Stimulated activated CD8-positive, alpha-beta memory T cell treated with anti-CD3 and anti-CD28 coated beads, Interleukin-12 subunit alpha, Interleukin-12 subunit beta, amount 100 ng/mL, for 24 hours (primary cell): ENCODE measurements around the gene MOCS1.

Experiments
- DNase-seq: peaks from one replicate; pipeline ENCODE4 v3.0.0-alpha.2; 2020; ENCODE audit errors: extremely low read depth

Gene MOCS1

DNA sequence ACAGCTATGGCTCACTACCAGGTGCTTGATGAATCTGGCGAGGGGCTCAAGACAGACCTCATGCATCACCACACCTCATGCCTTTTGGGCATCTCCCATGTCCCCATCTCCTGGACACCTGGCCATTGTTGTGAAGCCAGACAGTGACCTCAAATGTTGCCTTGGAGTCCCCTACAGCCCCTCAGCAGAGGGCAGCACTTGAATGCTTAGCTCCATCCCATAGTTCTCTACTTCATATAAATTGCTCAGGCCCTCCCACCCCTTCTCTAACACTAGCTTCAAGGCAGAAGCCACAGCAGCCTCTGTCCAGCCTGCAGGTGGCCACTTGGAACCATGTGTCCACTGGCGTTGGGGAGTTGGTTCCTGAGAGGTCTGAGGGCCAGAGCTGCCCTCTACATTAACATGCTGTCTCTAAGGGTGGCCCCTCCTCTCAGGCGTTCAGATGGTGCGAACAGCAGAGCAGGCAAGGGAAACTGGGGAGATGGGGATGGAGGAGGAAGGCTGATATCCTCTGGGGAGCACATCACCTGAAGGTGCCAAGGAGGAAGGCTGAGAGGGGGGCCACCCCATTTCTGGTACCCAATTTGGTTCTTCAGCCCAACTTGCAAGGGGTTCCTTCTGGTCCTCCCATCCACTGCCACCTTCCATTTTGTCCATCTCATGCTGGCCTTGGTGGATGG, 31.3 kb downstream of the MOCS1 start:
- no peak for DNase-seq

DNA sequence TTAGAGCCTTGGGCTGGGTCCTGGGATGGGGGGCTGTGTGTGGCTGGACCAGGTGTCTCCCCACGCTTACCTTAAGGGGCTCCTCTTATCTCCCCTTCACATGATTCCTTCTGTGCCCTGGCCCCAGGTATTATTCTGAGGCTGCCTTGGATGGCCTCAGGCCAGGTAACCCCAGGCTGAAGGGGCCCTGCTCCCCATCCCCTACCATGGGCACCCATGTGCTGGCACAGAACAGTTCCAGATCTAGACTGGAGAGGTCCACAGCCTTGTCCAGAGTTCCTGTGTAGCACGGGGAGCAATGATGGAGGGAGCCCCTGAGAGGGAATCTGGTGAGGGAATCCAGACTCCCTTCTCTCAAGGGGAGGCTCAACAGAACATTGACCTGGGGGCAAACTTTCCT, 32.1 kb downstream of the MOCS1 start:
- no peak for DNase-seq

DNA sequence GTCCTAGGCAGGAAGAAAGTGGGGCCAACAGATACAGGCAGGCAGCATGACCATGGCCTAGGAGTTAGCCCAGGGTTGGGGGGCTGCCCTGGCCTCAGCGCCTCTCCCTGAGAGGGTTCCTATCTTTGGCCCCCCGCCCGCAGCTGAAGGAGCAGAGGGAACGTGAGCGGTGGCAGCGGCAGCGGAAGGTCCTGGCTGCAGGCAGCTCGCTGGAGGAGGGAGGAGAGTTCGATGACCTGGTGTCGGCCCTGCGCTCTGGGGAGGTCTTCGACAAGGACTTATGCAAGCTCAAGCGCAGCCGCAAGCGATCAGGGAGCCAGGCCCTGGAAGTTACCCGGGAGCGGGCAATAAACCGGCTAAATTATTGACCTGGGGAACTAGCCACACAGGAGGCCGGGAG, 32.6 kb downstream of the MOCS1 start:
- no peak for DNase-seq

DNA sequence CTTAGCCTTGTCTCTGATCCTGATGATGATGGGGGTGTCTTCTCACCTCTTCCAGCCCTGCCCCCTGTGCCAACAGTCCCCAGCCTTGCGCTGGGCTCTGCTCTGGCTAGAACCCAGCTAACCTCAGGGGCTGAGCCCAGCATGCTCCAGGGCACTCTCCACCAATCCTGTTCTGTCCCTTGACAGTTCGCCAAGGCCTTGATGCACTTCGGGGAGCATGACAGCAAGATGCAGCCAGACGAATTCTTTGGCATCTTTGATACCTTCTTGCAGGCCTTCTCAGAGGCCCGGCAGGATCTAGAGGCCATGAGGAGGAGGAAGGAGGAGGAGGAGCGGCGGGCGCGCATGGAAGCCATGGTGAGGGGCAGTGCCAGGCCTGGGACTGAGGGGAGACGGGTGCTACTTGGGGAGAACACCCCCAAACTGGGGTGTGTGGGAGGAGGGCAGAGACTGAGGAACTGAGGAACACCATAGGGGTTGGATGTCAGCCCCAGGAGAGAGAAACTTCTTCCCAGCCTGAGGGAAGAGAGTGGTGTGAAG, 33.1 kb downstream of the MOCS1 start:
- DNase-seq = no peak

DNA sequence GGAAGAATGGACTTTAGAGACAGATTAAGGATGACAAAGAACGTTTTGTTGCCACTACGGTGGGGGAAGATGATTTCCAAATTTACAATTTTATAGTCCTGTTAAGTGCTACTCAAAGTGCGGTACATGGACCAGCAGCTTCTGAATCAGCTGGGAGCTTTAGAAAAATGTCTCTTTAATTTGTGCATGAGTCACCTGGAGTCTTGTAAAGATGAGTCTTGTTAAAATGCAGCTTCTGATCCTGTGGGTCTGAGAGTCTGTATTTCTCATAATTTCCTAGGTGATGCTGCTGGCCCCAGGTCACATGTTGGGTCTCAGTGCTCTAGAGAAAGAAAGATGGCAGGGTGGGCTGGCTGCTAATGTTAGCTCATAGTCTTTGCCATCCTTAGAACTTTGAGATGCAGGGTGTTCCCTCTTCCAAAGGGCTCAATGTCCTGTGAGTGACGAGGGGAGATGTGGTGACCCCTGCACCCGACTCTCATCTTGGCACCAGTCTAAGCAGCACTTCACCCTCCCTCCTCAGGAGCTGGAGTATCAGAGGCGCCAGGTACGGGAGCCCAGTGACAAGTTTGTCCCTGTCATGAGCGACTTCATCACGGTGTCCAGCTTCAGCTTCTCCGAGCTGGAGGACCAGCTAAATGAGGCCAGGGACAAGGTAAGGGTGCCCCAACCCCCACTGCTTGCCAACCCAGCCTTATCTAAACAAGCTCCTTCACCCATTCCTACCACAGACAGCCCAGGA, 34.5 kb downstream of the MOCS1 start:
- DNase-seq = no peak

DNA sequence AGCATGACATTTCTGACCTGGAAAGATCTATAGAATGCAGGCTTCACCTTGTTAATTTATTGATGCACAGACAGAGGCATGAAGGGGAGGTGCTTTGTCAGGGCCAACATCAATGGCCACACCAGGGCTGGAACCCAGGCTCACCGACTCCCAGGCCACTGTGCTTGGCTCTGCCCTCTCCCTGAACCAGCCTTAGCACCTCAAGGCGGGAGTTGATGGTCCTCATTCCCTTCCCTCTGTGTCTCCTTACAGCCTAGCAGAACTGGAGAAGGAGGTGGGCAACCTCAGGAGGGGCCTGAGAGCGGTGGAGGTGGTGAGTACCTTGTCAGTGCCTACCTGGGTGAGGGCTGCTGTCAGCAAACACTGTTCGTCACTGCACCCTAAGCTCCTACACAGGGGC, 35.6 kb downstream of the MOCS1 start:
- no peak for DNase-seq

DNA sequence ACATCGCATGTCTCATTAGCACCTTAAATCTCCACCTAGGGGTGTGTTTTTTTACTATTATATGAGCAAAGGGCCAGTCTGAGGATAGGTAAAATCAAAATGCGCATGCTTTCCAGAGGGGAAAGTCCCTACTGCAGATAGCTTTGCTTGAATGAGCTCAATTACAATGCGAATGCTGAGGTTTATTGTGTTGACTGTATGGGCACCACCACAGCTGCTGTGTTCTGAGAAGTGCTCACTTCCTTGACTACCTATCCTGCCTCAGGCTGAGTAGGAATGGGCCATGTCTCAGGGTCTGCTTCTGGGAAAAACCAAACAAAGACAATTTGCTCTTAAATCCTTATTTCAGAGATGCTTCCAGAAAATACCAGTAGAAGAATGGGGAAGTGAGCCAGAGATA, 36.6 kb downstream of the MOCS1 start:
- no peak for DNase-seq

DNA sequence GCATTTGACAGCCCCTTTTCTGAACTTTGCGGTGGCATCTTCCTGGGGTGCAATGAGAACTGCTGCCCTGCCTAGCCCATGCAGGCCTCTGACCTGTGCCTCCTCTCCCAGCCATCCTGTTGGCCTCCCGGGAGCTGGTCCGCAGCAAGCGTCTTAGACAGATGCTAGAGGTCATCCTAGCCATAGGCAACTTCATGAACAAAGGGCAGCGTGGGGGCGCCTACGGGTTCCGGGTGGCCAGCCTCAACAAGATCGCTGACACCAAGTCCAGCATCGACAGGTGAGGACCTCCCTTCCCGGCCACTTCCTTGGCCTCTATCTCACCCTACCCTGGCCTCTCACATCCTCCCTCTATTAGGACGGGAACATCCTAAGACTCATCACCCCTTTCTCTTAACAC, 37.6 kb downstream of the MOCS1 start:
- no peak for DNase-seq

DNA sequence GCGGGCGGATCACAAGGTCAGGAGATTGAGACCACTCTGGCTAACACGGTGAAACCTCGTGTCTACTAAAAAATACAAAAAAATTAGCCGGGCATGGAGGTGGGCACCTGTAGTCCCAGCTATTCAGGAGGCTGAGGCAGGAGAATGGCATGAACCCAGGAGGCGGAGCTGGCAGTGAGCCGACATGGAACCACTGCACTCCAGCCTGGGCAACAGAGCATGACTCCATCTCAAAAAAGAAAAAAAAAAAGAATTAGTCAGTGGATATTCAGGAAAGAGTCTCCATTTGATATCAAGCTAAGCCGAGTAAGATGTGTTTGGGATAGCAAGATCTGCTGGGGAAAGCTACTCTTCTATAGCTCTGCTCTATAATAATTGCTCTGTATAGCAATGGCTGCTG, 41.0 kb downstream of the MOCS1 start:
- DNase-seq = no peak

DNA sequence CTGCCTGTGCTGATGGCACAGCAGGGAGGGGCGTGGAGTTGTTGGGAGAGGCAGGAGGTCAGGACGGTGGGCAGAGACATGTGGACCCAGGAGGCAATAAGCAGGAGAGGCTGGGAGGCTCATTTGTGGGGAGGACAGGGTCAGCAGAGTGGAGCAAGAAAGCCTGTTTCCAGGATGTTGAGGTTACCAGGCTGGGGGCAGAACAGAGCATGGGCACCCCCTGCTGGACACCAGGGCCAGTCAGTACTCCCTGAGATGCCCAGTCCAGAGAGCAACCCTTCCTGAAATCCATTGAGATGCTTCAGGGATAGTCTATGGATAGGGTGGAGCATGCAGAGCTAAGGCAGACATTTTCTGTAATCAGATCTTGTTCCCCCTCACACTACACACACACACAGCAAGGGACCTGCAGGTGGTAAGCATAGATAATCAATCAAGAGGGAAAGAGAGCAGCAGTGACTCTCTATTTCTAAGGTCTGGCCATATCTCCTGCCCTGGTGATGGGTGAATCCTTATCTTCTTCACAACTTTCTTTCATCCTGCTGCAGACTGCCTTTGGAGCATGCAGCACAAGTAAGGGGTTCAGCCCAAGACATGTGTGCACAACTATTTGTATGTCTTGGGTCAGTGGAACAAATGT, 41.7 kb downstream of the MOCS1 start:
- no peak for DNase-seq

DNA sequence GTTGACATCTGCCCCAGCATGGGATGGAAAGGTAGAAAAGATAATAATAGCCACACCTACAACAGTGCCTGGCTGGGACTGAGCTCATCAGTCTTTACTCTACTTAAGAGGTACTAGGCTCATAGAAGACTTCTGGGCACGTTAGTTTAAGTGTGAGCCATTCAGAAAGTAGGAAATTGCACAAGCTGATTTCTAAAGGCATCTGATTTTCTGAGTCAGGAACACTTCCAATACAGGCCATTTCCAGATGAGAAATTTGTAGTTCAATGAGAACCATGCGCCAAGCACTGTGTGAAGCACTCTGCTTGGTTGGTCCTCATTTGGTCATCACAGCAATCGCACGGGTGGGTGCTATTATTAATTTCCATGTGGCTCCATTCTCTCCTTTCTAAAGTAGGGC, 42.3 kb downstream of the MOCS1 start:
- no peak for DNase-seq

DNA sequence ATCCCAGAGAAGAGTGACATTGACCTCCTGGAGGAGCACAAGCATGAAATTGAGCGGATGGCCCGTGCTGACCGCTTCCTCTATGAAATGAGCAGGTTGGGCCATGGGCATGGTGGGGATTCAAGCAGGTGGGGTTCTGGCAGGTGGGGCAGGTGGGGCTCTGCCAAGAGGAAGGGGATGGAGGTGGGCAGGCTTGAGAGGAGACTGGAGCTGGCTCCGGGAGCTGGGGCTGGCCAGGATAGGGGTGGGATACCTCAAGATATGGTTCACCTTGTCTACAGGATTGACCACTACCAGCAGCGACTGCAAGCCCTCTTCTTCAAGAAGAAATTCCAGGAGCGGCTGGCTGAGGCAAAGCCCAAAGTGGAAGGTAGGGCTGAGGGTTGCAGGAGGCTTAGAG, 42.9 kb downstream of the MOCS1 start:
- no peak for DNase-seq

DNA sequence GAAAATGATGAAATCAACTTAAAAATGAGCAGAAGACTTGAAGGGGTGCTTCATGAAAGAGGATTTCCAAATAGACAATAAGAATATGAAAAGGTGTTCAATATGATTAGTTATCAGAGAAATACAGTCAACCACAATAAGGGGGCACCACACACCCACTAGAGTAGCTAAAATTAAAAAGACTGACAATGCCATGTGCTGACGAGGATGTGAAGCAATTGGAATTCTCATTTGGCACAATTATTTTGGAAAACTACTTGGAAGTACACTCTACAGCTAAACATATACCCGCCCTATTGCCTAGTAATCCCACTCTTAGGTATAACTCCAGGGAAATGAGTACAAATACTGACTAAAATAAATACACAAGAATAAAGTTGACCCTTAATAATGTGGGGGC, 45.0 kb downstream of the MOCS1 start:
- DNase-seq = no peak

DNA sequence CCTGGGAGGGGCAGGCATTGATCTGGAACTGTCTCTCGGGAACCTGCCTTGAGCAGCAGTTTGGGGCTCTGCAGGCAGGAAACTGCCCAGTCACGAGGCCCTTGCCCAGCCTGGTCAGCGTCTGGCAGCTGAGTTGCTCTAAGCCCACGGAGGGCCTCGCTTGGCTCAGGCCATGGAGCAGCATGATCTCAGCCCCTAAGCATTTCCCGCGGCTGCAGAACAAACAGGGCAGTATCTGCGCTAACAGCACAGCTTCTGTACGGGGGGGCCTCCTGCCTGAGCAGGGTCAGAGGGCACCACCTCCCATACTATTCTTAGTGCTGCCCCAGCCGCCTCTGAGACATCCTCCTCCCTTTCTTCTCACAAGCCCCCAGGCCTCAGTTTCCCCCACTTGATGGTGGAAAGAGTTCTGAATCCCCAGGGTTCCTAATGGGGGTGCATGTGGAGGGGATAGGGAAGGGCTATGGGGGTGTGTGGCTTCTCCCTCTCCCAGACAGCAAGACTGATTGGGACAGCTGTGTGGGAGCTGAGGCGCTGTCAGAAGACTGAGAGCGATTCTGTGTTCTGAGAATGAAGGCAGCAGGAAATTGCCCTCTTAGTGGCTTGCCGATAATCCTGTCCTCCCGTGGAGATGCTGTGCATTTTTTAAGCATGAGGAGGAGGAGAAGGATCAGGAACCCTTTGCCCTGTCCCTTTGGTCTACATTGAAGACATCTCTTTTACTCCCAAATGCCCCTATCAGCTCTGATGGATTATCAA, 46.4 kb downstream of the MOCS1 start:
- no peak for DNase-seq

DNA sequence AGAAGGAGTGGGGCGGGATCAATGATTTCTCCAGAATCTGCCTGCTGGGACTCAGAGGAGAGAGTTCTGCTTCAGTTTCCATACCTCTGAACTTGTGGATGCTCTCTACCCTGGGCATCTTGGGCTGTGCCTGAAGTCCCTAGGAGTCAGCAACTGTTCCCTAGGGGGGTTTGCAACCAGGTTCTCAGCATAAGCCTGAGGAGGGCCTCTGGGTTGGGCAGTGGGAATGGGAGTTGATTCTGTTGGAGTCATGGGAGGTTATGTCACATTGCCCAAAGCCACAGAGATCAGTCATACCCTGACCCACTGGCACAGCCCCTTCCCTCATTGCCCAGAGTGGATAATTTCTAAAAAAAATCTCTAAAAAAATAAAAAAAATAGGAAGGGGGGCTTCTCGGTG, 47.4 kb downstream of the MOCS1 start:
- no peak for DNase-seq

DNA sequence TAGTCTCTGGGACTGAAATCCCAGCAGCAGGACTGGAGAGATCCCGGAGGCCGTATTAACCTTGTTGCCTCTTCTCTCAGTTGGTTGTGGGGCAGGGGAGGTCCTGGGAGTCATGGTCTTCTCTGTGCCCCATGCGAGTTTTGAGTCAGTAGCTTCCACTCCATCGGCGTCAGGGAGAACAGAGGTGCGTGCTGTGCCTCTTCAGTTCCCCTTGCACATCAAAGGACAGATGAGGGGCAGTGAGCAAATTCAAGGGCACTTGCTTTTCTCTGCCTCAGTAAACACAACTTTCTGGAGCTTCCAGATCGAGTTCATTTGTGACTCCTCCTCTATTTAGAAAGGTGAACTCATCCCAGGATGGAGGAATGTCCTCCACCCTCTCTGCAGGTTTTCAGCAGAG, 48.6 kb downstream of the MOCS1 start:
- no peak for DNase-seq

DNA sequence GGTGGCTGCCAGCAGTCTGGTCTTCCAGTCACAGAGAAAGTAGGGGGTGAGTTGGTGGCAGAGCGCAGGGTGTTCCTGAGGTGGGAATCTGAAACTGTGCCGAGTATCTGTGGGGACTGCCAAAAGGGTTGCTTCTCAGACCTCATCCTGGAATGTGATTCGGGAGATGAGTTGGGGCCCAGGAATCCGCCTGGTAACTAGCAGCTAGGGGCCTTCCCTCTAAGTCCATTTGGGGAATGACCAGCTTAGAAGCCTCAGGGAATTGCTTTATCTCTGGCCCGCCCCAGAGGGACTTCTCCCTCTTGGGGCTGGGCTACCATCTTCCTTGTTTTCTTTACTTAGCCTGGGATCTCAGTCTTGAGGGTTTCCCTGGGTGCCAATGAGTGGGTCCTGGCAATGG, 49.6 kb downstream of the MOCS1 start:
- DNase-seq = no peak

DNA sequence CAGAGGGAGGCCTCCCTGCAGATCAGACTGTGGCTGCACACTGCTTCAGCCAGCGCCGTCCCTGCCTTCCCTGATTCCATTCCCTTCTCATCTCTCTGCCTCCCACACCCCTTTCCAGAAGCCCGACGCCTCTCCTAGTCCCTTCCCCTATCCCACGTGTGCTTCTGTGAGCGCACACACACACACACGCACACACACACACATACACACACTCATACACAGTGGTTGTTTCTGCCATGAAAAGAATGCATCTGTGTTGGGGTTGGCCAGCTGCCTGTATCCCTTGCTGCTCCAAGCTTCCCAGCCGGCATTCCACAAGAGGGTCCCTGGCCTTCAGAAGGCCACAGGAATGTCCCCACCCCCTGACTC, 51.7 kb downstream of the MOCS1 start:
- DNase-seq = no peak

DNA sequence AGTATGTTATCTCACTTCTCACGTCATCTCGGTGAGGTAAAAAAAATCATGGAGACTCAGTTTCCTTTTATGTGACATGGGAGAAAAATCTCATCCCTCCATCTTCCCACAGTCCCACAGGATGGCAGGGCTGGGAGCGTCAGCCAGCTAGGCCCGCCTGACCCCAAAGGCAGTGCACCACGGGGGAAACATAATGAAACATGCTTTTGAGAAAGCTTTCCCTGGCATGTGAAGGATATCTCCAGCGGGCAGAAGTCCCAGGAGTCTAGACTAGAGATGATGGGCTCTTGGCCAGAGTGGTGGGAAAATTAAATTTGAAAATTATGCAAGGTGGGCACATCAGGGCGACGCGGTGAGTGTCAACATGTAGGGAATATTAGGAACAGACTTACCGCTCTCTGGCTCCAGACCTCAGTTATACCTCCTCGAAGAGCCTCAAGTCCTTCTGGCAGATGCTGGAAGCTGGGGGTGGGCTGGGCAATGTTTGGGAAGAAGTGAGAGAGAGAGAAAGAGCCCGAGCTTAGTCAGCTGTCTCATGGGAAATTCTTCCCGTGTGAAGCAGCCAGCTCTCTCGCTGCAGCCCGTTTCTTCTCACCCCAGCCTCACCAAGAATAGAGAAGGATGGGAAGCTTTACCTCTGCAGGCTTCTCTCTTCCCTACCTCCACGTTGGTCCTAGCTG, 52.3 kb downstream of the MOCS1 start:
- DNase-seq = no peak

DNA sequence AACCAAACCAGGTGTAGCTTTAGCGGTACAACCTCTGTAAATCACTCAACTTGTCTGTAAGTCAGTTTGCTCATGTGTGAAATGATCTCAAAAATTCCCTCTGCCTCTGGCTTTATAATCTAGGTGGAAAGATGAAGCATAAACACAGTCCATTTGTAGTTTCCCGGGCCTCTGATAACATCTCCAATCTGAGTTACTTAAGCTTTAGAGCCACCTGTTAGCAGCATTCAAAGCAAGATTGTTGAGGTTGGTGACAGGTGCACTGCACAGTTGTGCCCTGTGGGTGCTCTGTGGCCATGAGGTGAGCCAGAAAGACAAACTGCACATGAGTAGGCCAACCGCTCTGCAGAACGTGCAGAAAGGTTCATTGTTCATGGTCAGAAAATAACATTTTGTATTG, 53.7 kb downstream of the MOCS1 start:
- no peak for DNase-seq

DNA sequence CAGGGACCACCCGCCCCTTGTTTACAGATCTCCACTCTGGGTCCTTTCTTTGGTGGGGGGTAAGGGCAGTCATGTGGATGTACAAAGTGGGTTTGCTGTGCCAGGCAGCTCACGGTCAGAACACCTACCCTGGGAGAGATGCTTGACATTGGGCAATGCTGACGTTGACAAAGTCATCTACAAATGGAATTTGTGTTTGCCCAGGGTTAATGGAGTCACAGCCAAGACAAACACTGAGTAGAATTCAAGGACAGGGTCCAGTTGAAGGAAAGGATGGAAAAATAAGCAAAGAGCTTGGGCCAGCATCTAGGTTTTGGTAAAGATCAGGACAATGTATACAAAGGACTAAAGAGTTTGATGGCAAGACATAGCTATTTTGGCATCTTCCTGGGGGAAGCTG, 54.7 kb downstream of the MOCS1 start:
- DNase-seq = no peak

DNA sequence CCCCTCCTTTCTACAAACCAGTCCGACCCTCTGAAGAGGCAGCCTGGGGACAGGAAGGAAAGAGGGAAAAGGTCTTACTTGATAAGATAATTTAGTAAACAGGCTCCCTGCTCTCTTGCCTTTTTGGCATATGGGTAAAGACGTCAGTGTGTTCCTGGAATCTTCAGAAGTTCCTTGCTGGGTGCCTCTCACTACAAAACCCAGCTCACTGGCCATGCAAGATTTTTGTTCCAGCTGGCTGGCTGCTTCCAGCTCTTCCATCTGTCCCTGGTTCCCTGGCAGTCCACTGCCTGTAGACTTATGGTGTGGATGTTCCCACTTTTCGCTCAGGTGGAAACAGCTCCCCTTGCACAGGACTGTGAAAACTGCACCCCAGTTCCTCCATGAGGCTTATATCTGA, 57.4 kb downstream of the MOCS1 start:
- no peak for DNase-seq
